Tibial nerve (tissue), 4 donors: ENCODE data around the gene NLRP9.

ENCODE experiments used
- EP300 ChIP-seq, 2 donors: sonication (generic); formaldehyde crosslinking; IDR thresholded peaks; one replicate each; pipeline ENCODE4 v1.6.1; 2017; ENCODE audit warnings: antibody characterized with exemption in 2 of 2, mild to moderate bottlenecking in 1 of 2
- TF ChIP-seq, protein P1 (sequence below), 5 experiments: fragments of 200-600 bp in 3 of 5; fragments of 450-650 bp in 2 of 5; sonication (generic) in 3 of 5; IDR thresholded peaks; one replicate each; pipeline ENCODE4 v1.5.1; 2016 to 2019; ENCODE audit warnings: antibody characterized with exemption in 5 of 5, mild to moderate bottlenecking in 3 of 5, moderate library complexity in 2 of 5

DNA sequence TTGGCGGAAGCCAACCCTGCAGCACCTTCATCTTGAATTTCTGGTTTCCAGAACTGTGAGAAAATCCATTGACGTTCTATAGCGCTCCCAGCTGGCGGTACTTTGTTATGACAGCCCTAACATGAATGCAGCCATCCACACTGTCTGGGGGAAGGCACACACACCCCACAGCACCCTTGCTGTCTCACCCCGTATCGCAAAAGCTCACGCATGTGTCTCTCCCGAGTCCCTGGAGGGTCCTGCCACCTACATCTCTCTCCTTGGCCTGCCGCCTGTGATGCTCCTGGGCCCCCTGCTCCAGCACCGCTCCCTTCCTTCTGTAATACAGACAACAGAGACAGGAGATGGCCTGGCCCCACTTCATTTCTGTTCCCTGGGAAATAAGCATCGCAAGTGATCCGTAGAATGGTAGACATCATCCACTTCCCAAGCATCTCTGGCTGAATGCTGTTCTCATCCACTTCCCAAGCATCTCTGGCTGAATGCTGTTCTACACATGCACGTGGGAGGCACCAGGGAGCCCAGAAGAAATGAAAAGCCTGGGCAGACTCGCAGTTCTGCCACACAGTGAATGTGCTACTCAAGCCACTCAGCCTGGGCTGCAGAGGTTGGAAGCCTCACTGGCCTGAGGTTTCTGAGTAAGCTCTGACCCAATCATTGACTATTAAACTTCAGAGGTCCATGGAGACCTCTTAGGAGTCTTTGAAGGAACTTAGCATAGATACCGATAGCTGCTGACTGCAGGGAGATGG is 33.5 kb downstream of the NLRP9 start:
- TF ChIP-seq, protein P1, sequence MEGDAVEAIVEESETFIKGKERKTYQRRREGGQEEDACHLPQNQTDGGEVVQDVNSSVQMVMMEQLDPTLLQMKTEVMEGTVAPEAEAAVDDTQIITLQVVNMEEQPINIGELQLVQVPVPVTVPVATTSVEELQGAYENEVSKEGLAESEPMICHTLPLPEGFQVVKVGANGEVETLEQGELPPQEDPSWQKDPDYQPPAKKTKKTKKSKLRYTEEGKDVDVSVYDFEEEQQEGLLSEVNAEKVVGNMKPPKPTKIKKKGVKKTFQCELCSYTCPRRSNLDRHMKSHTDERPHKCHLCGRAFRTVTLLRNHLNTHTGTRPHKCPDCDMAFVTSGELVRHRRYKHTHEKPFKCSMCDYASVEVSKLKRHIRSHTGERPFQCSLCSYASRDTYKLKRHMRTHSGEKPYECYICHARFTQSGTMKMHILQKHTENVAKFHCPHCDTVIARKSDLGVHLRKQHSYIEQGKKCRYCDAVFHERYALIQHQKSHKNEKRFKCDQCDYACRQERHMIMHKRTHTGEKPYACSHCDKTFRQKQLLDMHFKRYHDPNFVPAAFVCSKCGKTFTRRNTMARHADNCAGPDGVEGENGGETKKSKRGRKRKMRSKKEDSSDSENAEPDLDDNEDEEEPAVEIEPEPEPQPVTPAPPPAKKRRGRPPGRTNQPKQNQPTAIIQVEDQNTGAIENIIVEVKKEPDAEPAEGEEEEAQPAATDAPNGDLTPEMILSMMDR (IDR thresholded peaks at IDR 0.05) = no peak
- TF ChIP-seq EP300 (IDR thresholded peaks at IDR 0.05) = no peak
